Neural cell (in vitro differentiated cells): Measurements from ENCODE around the gene TAPBP. TPM values are rescaled to one million over a fixed set of nuclear protein-coding genes. Genes with fewer than 3 reads are reported as not detected.

ENCODE experiments used
- H2AFZ ChIP-seq: fragments of 200-600, 300-800 bp; sonication (generic), shearing (Covaris generic); 2 replicates; pipeline ENCODE4 v1.6.0; 2014; ENCODE audit warnings: low read depth, mild to moderate bottlenecking, antibody characterized with exemption, low read length, moderate library complexity
- H3F3A ChIP-seq: fragments of 200-600 bp; shearing (Covaris generic); 2 replicates; pipeline ENCODE4 v1.6.1; 2016; ENCODE audit warnings: mild to moderate bottlenecking, moderate library complexity, mixed read lengths, antibody characterized with exemption, low read length; ENCODE audit not compliant: insufficient read depth, poor library complexity, severe bottlenecking
- H3K27ac ChIP-seq: fragments of 200-600, 300-800 bp; sonication (generic), shearing (Covaris generic); 2 replicates; pipeline ENCODE4 v1.5.1; 2014; ENCODE audit warnings: mild to moderate bottlenecking, low read length, moderate library complexity
- H3K27me3 ChIP-seq: fragments of 300-800, 200-600 bp; sonication (generic), shearing (Covaris generic); 2 replicates; pipeline ENCODE4 v1.6.0; 2014; ENCODE audit warnings: mild to moderate bottlenecking, low read depth, low read length, moderate library complexity; ENCODE audit not compliant: insufficient read depth
- H3K36me3 ChIP-seq: fragments of 300-800, 200-600 bp; sonication (generic), shearing (Covaris generic); 2 replicates; pipeline ENCODE4 v1.5.1; 2014; ENCODE audit warnings: mild to moderate bottlenecking, antibody characterized with exemption, low read length, moderate library complexity; ENCODE audit not compliant: insufficient read depth
- H3K4me2 ChIP-seq: fragments of 300-800, 200-600 bp; sonication (generic), shearing (Covaris generic); 2 replicates; pipeline ENCODE4 v1.6.0; 2014; ENCODE audit warnings: mild to moderate bottlenecking, low read length
- H3K4me3 ChIP-seq: fragments of 300-800, 200-600 bp; sonication (generic), shearing (Covaris generic); 2 replicates; pipeline ENCODE4 v1.5.1; 2014; ENCODE audit warnings: mild to moderate bottlenecking, low read length, moderate library complexity
- H3K79me2 ChIP-seq: fragments of 200-600 bp; shearing (Covaris generic); replicated peaks from 2 replicates; pipeline ENCODE4 v1.6.0; 2014; ENCODE audit warnings: mild to moderate bottlenecking, low read length, moderate library complexity; ENCODE audit not compliant: insufficient read depth
- H3K9ac ChIP-seq: fragments of 300-800, 200-600 bp; sonication (generic), shearing (Covaris generic); 2 replicates; pipeline ENCODE4 v1.6.1; 2016; ENCODE audit warnings: mild to moderate bottlenecking, low read length, mixed read lengths
- H3K9me2 ChIP-seq: fragments of 200-600 bp; shearing (Covaris generic); 2 replicates; pipeline ENCODE4 v1.6.1; 2016; ENCODE audit warnings: mild to moderate bottlenecking, low read length, mixed read lengths; ENCODE audit not compliant: insufficient read depth
- H3K9me3 ChIP-seq: fragments of 200-600, 300-800 bp; sonication (generic), shearing (Covaris generic); 2 replicates; pipeline ENCODE4 v1.6.1; 2016; ENCODE audit warnings: mild to moderate bottlenecking, mixed run types, low read length, moderate library complexity, mixed read lengths
- H4K20me1 ChIP-seq: fragments of 200-600 bp; shearing (Covaris generic); 2 replicates; pipeline ENCODE4 v1.6.1; 2016; ENCODE audit warnings: mild to moderate bottlenecking, mixed run types; ENCODE audit not compliant: insufficient read depth
- CTCF ChIP-seq: fragments of 450-650 bp; IDR thresholded peaks from 2 replicates; pipeline ENCODE4 v1.5.1; 2014; ENCODE audit warnings: antibody characterized with exemption, mild to moderate bottlenecking, moderate library complexity; ENCODE audit not compliant: poor library complexity, severe bottlenecking
- EP300 ChIP-seq: fragments of 450-650 bp; conservative IDR thresholded peaks from 2 replicates; pipeline ENCODE4 v1.6.1; 2014; ENCODE audit warnings: antibody characterized with exemption, mild to moderate bottlenecking, moderate library complexity; ENCODE audit not compliant: poor library complexity, severe bottlenecking
- EZH2 ChIP-seq: fragments of 200-600, 300-800 bp; shearing (Covaris generic), sonication (generic); IDR thresholded peaks from 2 replicates; pipeline ENCODE4 v1.6.1; 2014; ENCODE audit warnings: antibody characterized with exemption, low read length, borderline replicate concordance, mild to moderate bottlenecking; ENCODE audit not compliant: insufficient read depth, poor library complexity, severe bottlenecking
- MXI1 ChIP-seq: fragments of 450-650 bp; conservative IDR thresholded peaks from 2 replicates; pipeline ENCODE4 v1.6.1; 2014; ENCODE audit warnings: antibody characterized with exemption, mild to moderate bottlenecking; ENCODE audit not compliant: poor library complexity, severe bottlenecking
- POLR2AphosphoS5 ChIP-seq: IDR thresholded peaks from 2 replicates; pipeline ENCODE4 v1.6.1; 2012
- RAD21 ChIP-seq: fragments of 450-650 bp; conservative IDR thresholded peaks from 2 replicates; pipeline ENCODE4 v1.6.1; 2014; ENCODE audit warnings: antibody characterized with exemption, mild to moderate bottlenecking, moderate library complexity
- REST ChIP-seq: IDR thresholded peaks from 2 replicates; pipeline ENCODE4 v1.6.1; 2012; ENCODE audit warnings: borderline replicate concordance
- SMC3 ChIP-seq: fragments of 450-650 bp; conservative IDR thresholded peaks from 2 replicates; pipeline ENCODE4 v1.6.1; 2014; ENCODE audit warnings: antibody characterized with exemption, mild to moderate bottlenecking, moderate library complexity; ENCODE audit not compliant: poor library complexity
- TAF1 ChIP-seq: IDR thresholded peaks from 2 replicates; pipeline ENCODE4 v1.6.1; 2012; ENCODE audit warnings: low read depth
- polyA plus RNA-seq: library from polyadenylated mRNA; depleted of rRNA; stranded (reverse); fragments of >200 nt; gene quantifications from 2 replicates; pipeline ENCODE4 v1.2.3, GENCODE V29; 2014

Gene TAPBP
- polyA plus RNA-seq, 1 donor from 2014 or later = 1.2 TPM

- peaks cover 2% of the 10 kb centered on the region for H3K79me2 ChIP-seq
- H3K4me3 ChIP-seq = no peak overlapping the region
- no peaks in the 10 kb centered on the region for H3K9me2 ChIP-seq
- H3F3A ChIP-seq = no peaks in the 10 kb centered on the region
- no peaks in the 10 kb centered on the region for H3K9me3 ChIP-seq
- H3K4me2 ChIP-seq = no peak overlapping the region
- TF ChIP-seq TAF1 (no peak), CTCF (no peak), SMC3 (no peak), MXI1 (no peak), POLR2AphosphoS5 (no peak), EP300 (no peak), REST (no peak), RAD21 (no peak)
- no peak overlapping the region for H2AFZ ChIP-seq
- no peaks in the 10 kb centered on the region for H4K20me1 ChIP-seq
- no peak overlapping the region for H3K9ac ChIP-seq
- no peaks in the 10 kb centered on the region for H3K27me3 ChIP-seq
- no peaks in the 10 kb centered on the region for H3K36me3 ChIP-seq
- no peak overlapping the region for H3K27ac ChIP-seq
Observed at GRCh38 chr6:33295621-33296369, 18.1 kb downstream of the TAPBP start.

GRCh38 chr6:33294086-33294823 is 19.6 kb downstream of the TAPBP start:
- no peaks in the 10 kb centered on the region for H3K9me3 ChIP-seq
- no peak overlapping the region for H2AFZ ChIP-seq
- H3K27ac ChIP-seq = no peak overlapping the region
- peaks cover 11% of the 10 kb centered on the region for H3K79me2 ChIP-seq
- no peaks in the 10 kb centered on the region for H3K27me3 ChIP-seq
- H3K4me2 ChIP-seq = no peak overlapping the region
- no peak overlapping the region for H3K9ac ChIP-seq
- no peaks in the 10 kb centered on the region for H4K20me1 ChIP-seq
- H3K36me3 ChIP-seq = no peaks in the 10 kb centered on the region
- no peak overlapping the region for H3K4me3 ChIP-seq
- TF ChIP-seq MXI1 = no peak
- no peak for TF ChIP-seq POLR2AphosphoS5
- no peak for TF ChIP-seq TAF1
- no peak for TF ChIP-seq CTCF
- no peak for TF ChIP-seq SMC3
- TF ChIP-seq RAD21 = no peak
- TF ChIP-seq EP300 = no peak
- TF ChIP-seq REST = no peak
- no peak for TF ChIP-seq EZH2
- no peaks in the 10 kb centered on the region for H3K9me2 ChIP-seq
- H3F3A ChIP-seq = no peaks in the 10 kb centered on the region
